Measurements from ENCODE around the gene POMP.

Gene POMP

DNA sequence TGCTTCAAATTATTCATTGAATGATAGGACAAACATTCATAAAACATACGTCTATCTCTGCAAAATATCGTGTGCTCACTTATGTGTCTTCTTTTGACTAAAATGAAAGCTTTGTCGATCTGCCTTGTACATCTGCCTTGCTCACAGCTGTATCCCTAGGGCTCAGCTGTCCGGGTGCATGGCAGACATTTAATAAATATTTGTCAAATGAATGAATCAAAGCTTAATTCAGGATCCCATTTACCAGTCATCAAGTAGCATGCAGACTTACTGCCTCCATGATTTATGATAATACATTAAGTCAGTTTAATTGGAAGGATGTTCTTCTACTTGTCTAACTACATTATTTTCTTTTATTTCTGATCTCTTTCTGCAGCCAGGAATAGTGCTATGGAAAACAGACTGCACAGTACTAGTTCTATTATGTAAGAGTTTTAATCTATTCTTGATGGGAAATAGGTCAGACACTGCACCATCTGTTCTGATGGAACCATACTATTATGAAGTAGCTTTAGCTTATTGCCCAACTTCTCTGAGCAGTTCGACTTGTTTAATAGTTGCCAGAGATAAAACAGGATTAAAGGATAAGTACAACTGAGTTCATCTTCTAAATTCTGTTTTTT is 46.6 kb downstream of the POMP start:
- Histone ChIP-seq H3K9me3 (ENCODE audit: insufficient read depth, low read length) (no peaks in the 10 kb centered on the region), H3K4me3 (ENCODE audit: low read length) (peak overlapping the region; percentile 29; the same call in 1 of the 2 replicates), H3K79me2 (ENCODE audit: low read length) (no peaks in the 10 kb centered on the region), H3K27me3 (ENCODE audit: low read depth, low read length) (no peaks in the 10 kb centered on the region), H4K20me1 (ENCODE audit: insufficient read depth, low read length) (no peaks in the 10 kb centered on the region), H2AFZ (ENCODE audit: low read depth, low read length) (no peak overlapping the region), H3K4me1 (ENCODE audit: low read length) (peaks cover 54% of the 10 kb centered on the region), H3K36me3 (replicated peaks; ENCODE audit: low read depth, low read length) (peaks cover 22% of the 10 kb centered on the region), H3K4me2 (ENCODE audit: low read length) (peak overlapping the region; percentile 64), H3K27ac (ENCODE audit: low read length) (peak overlapping the region; percentile 74), H3K9ac (ENCODE audit: low read length) (0 out of 2 replicates have a peak overlapping the region, but pooled peaks have one; percentile 6)
- TF ChIP-seq EZH2phosphoT487 (IDR thresholded peaks at IDR 0.05; ENCODE audit: low read depth): no peak
- TF ChIP-seq, protein P1, sequence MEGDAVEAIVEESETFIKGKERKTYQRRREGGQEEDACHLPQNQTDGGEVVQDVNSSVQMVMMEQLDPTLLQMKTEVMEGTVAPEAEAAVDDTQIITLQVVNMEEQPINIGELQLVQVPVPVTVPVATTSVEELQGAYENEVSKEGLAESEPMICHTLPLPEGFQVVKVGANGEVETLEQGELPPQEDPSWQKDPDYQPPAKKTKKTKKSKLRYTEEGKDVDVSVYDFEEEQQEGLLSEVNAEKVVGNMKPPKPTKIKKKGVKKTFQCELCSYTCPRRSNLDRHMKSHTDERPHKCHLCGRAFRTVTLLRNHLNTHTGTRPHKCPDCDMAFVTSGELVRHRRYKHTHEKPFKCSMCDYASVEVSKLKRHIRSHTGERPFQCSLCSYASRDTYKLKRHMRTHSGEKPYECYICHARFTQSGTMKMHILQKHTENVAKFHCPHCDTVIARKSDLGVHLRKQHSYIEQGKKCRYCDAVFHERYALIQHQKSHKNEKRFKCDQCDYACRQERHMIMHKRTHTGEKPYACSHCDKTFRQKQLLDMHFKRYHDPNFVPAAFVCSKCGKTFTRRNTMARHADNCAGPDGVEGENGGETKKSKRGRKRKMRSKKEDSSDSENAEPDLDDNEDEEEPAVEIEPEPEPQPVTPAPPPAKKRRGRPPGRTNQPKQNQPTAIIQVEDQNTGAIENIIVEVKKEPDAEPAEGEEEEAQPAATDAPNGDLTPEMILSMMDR (IDR thresholded peaks at IDR 0.05; ENCODE audit: low read depth, low read length): no peak

DNA sequence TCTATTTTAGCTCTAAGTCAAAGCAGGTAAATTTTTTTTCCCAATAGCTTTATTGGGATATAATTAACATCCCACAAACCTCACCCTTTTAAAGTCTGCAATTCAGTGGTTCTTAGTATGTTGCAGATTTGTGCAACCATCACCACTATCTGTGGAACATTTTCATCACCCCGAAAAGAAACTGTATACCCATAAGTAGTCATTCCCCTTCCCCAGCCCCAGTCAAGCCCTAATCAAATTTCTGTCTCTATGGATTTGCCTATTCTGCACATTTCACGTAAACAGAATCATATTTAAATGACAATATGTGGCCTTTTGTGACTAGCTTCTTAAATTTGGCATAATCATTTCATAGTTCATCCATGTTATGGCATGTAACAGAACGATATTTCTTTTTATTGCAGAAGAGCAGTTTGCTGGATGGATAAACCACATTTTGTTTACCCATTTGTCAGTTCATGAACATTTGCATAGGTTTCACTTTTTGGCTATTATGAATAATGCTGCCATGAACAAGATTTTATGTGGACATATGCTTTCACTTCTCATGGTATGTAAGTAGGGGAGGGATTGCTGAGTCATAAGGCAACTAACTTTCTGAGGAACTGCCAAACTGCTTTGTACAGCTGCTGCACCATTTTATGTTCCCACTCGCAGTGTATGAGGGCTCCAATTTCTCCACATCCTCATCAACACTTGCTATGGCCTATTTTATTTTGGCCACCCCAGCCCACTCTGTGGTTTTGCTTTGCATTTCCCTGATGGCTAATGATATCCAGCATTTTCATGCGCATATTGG is 48.9 kb downstream of the POMP start:
- Histone ChIP-seq H4K20me1 (ENCODE audit: insufficient read depth, low read length) (no peaks in the 10 kb centered on the region), H3K27me3 (ENCODE audit: low read depth, low read length) (no peaks in the 10 kb centered on the region), H3K9me3 (ENCODE audit: insufficient read depth, low read length) (no peaks in the 10 kb centered on the region), H3K79me2 (ENCODE audit: low read length) (no peaks in the 10 kb centered on the region), H3K4me1 (ENCODE audit: low read length) (peaks cover 58% of the 10 kb centered on the region), H3K36me3 (replicated peaks; ENCODE audit: low read depth, low read length) (peaks cover 11% of the 10 kb centered on the region), H3K4me2 (ENCODE audit: low read length) (peak overlapping the region; percentile 84), H3K4me3 (ENCODE audit: low read length) (peak overlapping the region; percentile 64), H3K27ac (ENCODE audit: low read length) (peak overlapping the region; percentile 85), H2AFZ (ENCODE audit: low read depth, low read length) (no peak overlapping the region), H3K9ac (ENCODE audit: low read length) (peak overlapping the region; percentile 33)
- TF ChIP-seq, protein P1 (IDR thresholded peaks at IDR 0.05; ENCODE audit: low read depth, low read length): no peak
- no peak for TF ChIP-seq EZH2phosphoT487 (IDR thresholded peaks at IDR 0.05; ENCODE audit: low read depth)

DNA sequence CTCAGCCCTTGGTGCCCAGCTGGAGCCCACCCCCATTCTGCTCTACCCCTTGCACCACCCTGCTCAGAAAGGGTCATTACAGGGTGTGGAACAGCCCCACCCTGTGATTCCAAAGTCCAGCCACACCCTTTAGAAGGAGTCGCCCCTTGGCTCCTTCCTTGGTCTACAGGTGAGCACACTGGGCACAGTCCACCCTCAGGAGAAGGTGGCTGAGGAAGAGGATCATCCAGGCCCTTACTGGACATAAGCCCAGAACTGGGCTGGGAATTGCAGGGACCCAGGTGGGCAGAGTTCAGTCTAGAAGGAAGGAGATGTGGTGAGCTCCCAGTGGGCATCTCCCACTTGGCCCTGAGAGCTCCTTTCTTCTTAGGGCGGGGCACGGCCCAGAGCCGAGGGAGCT is 51.2 kb downstream of the POMP start:
- Histone ChIP-seq H3K27me3 (ENCODE audit: low read depth, low read length) (no peaks in the 10 kb centered on the region), H3K4me2 (ENCODE audit: low read length) (no peak overlapping the region), H3K27ac (ENCODE audit: low read length) (no peak overlapping the region), H3K79me2 (ENCODE audit: low read length) (no peaks in the 10 kb centered on the region), H3K9me3 (ENCODE audit: insufficient read depth, low read length) (no peaks in the 10 kb centered on the region), H2AFZ (ENCODE audit: low read depth, low read length) (no peak overlapping the region), H3K4me3 (ENCODE audit: low read length) (no peak overlapping the region), H3K4me1 (ENCODE audit: low read length) (peaks cover 42% of the 10 kb centered on the region), H4K20me1 (ENCODE audit: insufficient read depth, low read length) (no peaks in the 10 kb centered on the region), H3K9ac (ENCODE audit: low read length) (no peak overlapping the region), H3K36me3 (replicated peaks; ENCODE audit: low read depth, low read length) (peaks cover 8% of the 10 kb centered on the region)
- TF ChIP-seq, protein P1 (IDR thresholded peaks at IDR 0.05; ENCODE audit: low read depth, low read length): no peak
- no peak for TF ChIP-seq EZH2phosphoT487 (IDR thresholded peaks at IDR 0.05; ENCODE audit: low read depth)

DNA sequence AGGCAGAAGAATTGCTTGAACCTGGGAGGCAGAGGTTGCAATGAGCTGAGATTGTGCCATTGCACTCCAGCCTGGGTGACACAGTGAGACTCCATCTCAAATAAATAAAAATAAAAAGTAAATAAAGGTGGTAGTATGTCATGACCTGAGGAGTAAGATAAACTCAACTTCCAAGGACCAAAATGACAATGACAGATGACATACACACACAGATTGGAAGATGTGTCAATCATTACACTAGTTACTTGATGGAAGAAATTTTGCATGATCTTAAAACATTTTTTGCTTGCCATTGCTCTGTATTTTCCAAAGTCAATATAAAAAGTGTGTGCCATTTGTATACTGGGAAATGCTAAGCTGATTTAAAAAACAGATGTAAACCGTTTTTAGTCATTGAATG is 55.7 kb downstream of the POMP start:
- no peak overlapping the region for H3K9ac ChIP-seq (ENCODE audit: low read length)
- no peak overlapping the region for H3K4me3 ChIP-seq (ENCODE audit: low read length)
- H3K27ac ChIP-seq (ENCODE audit: low read length): no peak overlapping the region
- H4K20me1 ChIP-seq (ENCODE audit: insufficient read depth, low read length): no peaks in the 10 kb centered on the region
- TF ChIP-seq EZH2phosphoT487 (IDR thresholded peaks at IDR 0.05; ENCODE audit: low read depth): no peak
- TF ChIP-seq, protein P1 (IDR thresholded peaks at IDR 0.05; ENCODE audit: low read depth, low read length): no peak
- no peaks in the 10 kb centered on the region for H3K27me3 ChIP-seq (ENCODE audit: low read depth, low read length)
- no peak overlapping the region for H3K4me2 ChIP-seq (ENCODE audit: low read length)
- H3K36me3 ChIP-seq (replicated peaks; ENCODE audit: low read depth, low read length): peaks cover 8% of the 10 kb centered on the region
- peaks cover 23% of the 10 kb centered on the region for H3K4me1 ChIP-seq (ENCODE audit: low read length)
- no peaks in the 10 kb centered on the region for H3K79me2 ChIP-seq (ENCODE audit: low read length)
- no peak overlapping the region for H2AFZ ChIP-seq (ENCODE audit: low read depth, low read length)
- H3K9me3 ChIP-seq (ENCODE audit: insufficient read depth, low read length): no peaks in the 10 kb centered on the region

All from OCI-LY3 (cell line).